NB4 (cell line): Measurements from ENCODE around the gene TIMM10.

Source experiments
- POLR2A ChIP-seq: IDR thresholded peaks from 2 replicates; pipeline ENCODE4 v1.6.1; 2011; ENCODE audit warnings: mild to moderate bottlenecking; ENCODE audit not compliant: insufficient read length; ENCODE audit errors: extremely low read depth
- TF ChIP-seq, protein P1 (sequence below): IDR thresholded peaks from one replicate; pipeline ENCODE4 v1.5.1; 2012; ENCODE audit warnings: low read depth, low read length

DNA sequence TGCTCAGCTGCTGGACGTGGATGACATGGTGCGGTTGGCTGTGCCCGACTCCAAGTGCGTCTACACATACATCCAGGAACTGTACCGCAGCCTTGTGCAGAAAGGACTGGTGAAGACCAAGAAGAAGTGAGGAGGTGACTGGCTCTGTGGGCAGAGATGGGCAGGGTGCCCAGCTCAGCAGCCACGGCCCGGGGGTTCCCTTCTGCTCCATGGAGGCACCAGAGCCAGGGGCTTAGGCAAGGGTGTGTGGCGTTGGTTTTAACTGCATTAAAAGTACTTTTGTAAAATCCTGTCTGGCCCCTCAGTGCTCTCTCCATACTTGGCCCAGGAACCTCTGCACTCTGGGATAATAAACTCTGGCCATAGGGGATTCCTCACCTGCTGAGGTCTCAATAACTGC, 19.4 kb upstream of the TIMM10 start:
- TF ChIP-seq, protein P1, sequence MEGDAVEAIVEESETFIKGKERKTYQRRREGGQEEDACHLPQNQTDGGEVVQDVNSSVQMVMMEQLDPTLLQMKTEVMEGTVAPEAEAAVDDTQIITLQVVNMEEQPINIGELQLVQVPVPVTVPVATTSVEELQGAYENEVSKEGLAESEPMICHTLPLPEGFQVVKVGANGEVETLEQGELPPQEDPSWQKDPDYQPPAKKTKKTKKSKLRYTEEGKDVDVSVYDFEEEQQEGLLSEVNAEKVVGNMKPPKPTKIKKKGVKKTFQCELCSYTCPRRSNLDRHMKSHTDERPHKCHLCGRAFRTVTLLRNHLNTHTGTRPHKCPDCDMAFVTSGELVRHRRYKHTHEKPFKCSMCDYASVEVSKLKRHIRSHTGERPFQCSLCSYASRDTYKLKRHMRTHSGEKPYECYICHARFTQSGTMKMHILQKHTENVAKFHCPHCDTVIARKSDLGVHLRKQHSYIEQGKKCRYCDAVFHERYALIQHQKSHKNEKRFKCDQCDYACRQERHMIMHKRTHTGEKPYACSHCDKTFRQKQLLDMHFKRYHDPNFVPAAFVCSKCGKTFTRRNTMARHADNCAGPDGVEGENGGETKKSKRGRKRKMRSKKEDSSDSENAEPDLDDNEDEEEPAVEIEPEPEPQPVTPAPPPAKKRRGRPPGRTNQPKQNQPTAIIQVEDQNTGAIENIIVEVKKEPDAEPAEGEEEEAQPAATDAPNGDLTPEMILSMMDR, result no peak
- TF ChIP-seq POLR2A, result no peak
